ENCODE measurements around the gene PALM. TPM values are rescaled to one million over a fixed set of nuclear protein-coding genes. Genes with fewer than 3 reads are reported as not detected.

Gene PALM
- total and polyA plus RNA-seq, 10 of the 15 experiments (the other 5 are each of a cell fraction or from before 2014, with no cell fraction given): 0.09 to 0.95 (median 0.23) TPM; not detected in 2

DNA sequence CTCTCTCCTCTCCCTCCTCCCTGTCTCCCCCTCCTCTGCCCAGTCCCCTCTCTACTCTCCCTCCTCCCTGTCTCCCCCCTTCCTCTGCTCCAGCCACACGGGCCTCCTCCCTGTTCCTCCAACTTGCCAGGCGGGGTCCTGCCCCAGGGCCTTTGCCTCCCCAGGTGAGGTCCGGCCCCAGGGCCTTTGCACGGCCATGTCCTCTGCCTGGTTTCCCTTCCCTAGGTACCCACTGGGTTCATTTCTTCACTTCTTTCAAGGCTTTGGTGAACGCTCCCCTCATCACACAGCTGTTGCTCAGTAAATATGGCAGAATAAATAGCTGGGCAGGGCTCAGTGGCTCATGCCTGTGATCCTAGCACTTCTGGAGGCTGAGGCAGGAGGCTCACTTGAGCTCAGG lies 63.3 kb downstream of the PALM start:
- H4K20me1 ChIP-seq (ENCODE audit: control insufficient read depth, insufficient read depth): no peaks in the 10 kb centered on the region
- H3K79me2 ChIP-seq (ENCODE audit: control insufficient read depth, insufficient read depth, low read length): no peaks in the 10 kb centered on the region
- intact Hi-C loops (cut with micrococcal nuclease; ENCODE audit: unreplicated experiment): no loop called here
- H3K27me3 ChIP-seq (replicated peaks in 1 of 2; ENCODE audit: control insufficient read depth in 2 of 2, insufficient read depth in 2 of 2, low read length in 1 of 2): no peaks in the 10 kb centered on the region
- ATAC-seq (no peak), FAIRE-seq (no peak), DNase-seq (ENCODE audit: low read depth, low spot score) (no peak)
- H3K9ac ChIP-seq (ENCODE audit: control insufficient read depth, insufficient read depth, low read length): no peak overlapping the region
- H3K4me1 ChIP-seq (ENCODE audit: control insufficient read depth, insufficient read depth, low read length): no peaks in the 10 kb centered on the region
- no peak overlapping the region for H3K4me3 ChIP-seq
- RAD21 ChIA-PET (ENCODE audit: unreplicated experiment): no interaction called here
- no peak overlapping the region for H3K4me2 ChIP-seq (ENCODE audit: control insufficient read depth, insufficient read depth)
- no peaks in the 10 kb centered on the region for H3K9me3 ChIP-seq (replicated peaks; ENCODE audit: control insufficient read depth, insufficient read depth, low read length)
- no peak overlapping the region for H3K27ac ChIP-seq (ENCODE audit: control insufficient read depth, insufficient read depth)
- no TSS peak for BruUV-seq (replicated peaks)
- SMC1A ChIA-PET (ENCODE audit: uncharacterized antibody, unreplicated experiment): no interaction called here
- no peak overlapping the region for H2AFZ ChIP-seq (ENCODE audit: control insufficient read depth, low read depth, low read length)
- WGBS (ENCODE audit: insufficient coverage, insufficient replicate concordance, low lambda C conversion rate, missing lambda C conversion rate): 28% methylated on average over 5 of the region's 5 CpGs
- TF ChIP-seq, protein P1, sequence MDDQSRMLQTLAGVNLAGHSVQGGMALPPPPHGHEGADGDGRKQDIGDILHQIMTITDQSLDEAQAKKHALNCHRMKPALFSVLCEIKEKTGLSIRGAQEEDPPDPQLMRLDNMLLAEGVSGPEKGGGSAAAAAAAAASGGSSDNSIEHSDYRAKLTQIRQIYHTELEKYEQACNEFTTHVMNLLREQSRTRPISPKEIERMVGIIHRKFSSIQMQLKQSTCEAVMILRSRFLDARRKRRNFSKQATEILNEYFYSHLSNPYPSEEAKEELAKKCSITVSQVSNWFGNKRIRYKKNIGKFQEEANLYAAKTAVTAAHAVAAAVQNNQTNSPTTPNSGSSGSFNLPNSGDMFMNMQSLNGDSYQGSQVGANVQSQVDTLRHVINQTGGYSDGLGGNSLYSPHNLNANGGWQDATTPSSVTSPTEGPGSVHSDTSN (IDR thresholded peaks at IDR 0.05; ENCODE audit: insufficient replicate concordance, low read depth, low read length): no peak
- TF ChIP-seq EGR1 (IDR thresholded peaks at IDR 0.05; ENCODE audit: borderline replicate concordance in 1 of 2, low read depth in 2 of 2, low read length in 2 of 2) (no peak), WRNIP1 (IDR thresholded peaks at IDR 0.05; ENCODE audit: borderline replicate concordance, low read depth, low read length) (no peak), POLR2AphosphoS2 (IDR thresholded peaks at IDR 0.05; ENCODE audit: low read depth, low read length) (no peak), STAT1 (conservative IDR thresholded peaks at IDR 0.05) (no peak), MEF2B (IDR thresholded peaks at IDR 0.05; ENCODE audit: partially characterized antibody, poor library complexity, severe bottlenecking) (no peak), TCF3 (IDR thresholded peaks at IDR 0.05; ENCODE audit: borderline replicate concordance, insufficient read depth, low read depth, low read length) (no peak), CEBPB (IDR thresholded peaks at IDR 0.05; ENCODE audit: borderline replicate concordance in 1 of 2, low read depth in 2 of 2, low read length in 2 of 2) (no peak), SREBF1 (IDR thresholded peaks at IDR 0.05; ENCODE audit: low read length) (no peak), YY1 (IDR thresholded peaks at IDR 0.05; ENCODE audit: low read depth, low read length) (no peak), ZNF207 (IDR thresholded peaks at IDR 0.05; ENCODE audit: borderline replicate concordance) (no peak), HDAC2 (IDR thresholded peaks at IDR 0.05) (no peak), CBFB (IDR thresholded peaks at IDR 0.05; ENCODE audit: low read depth) (no peak), SMAD5 (IDR thresholded peaks at IDR 0.05; ENCODE audit: low read depth) (no peak)
- TF ChIP-seq, protein P2, sequence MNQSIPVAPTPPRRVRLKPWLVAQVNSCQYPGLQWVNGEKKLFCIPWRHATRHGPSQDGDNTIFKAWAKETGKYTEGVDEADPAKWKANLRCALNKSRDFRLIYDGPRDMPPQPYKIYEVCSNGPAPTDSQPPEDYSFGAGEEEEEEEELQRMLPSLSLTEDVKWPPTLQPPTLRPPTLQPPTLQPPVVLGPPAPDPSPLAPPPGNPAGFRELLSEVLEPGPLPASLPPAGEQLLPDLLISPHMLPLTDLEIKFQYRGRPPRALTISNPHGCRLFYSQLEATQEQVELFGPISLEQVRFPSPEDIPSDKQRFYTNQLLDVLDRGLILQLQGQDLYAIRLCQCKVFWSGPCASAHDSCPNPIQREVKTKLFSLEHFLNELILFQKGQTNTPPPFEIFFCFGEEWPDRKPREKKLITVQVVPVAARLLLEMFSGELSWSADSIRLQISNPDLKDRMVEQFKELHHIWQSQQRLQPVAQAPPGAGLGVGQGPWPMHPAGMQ (IDR thresholded peaks at IDR 0.05; ENCODE audit: borderline replicate concordance): no peak
- TF ChIP-seq, protein P3, sequence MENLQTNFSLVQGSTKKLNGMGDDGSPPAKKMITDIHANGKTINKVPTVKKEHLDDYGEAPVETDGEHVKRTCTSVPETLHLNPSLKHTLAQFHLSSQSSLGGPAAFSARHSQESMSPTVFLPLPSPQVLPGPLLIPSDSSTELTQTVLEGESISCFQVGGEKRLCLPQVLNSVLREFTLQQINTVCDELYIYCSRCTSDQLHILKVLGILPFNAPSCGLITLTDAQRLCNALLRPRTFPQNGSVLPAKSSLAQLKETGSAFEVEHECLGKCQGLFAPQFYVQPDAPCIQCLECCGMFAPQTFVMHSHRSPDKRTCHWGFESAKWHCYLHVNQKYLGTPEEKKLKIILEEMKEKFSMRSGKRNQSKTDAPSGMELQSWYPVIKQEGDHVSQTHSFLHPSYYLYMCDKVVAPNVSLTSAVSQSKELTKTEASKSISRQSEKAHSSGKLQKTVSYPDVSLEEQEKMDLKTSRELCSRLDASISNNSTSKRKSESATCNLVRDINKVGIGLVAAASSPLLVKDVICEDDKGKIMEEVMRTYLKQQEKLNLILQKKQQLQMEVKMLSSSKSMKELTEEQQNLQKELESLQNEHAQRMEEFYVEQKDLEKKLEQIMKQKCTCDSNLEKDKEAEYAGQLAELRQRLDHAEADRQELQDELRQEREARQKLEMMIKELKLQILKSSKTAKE (IDR thresholded peaks at IDR 0.05; ENCODE audit: low read depth, poor library complexity, severe bottlenecking): no peak
- TF ChIP-seq, protein P4, sequence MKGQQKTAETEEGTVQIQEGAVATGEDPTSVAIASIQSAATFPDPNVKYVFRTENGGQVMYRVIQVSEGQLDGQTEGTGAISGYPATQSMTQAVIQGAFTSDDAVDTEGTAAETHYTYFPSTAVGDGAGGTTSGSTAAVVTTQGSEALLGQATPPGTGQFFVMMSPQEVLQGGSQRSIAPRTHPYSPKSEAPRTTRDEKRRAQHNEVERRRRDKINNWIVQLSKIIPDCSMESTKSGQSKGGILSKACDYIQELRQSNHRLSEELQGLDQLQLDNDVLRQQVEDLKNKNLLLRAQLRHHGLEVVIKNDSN (IDR thresholded peaks at IDR 0.05; ENCODE audit: borderline replicate concordance, extremely low read length, insufficient read depth, low read depth, low read length): no peak
- TF ChIP-seq, protein P5, sequence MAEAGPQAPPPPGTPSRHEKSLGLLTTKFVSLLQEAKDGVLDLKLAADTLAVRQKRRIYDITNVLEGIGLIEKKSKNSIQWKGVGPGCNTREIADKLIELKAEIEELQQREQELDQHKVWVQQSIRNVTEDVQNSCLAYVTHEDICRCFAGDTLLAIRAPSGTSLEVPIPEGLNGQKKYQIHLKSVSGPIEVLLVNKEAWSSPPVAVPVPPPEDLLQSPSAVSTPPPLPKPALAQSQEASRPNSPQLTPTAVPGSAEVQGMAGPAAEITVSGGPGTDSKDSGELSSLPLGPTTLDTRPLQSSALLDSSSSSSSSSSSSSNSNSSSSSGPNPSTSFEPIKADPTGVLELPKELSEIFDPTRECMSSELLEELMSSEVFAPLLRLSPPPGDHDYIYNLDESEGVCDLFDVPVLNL (IDR thresholded peaks at IDR 0.05; ENCODE audit: low read depth, low read length): no peak
- CTCF ChIA-PET: interaction anchor here (1.0 to 1.2 kb wide), 2 partner anchors 92 to 212 kb away, joined by 3 to 5 read pairs; partner anchors contain the start of gene WDR18
- H3K36me3 ChIP-seq (ENCODE audit: control insufficient read depth in 2 of 2, insufficient read depth in 2 of 2, low read length in 1 of 2): no peaks in the 10 kb centered on the region
- POLR2A ChIA-PET: no interaction called here
- in situ Hi-C loops (cut with MboI): loop anchor here (5.0 kb wide), 2 partner anchors 150 to 215 kb away; no protein-coding TSS in a partner anchor
